ENCODE data around the gene IBA57. TPM values are rescaled to one million over a fixed set of nuclear protein-coding genes. Genes with fewer than 3 reads are reported as not detected.

IBA57 gene
- total RNA-seq, 2 donors from 2014 or later = 3.2 to 12.8 TPM

DNA sequence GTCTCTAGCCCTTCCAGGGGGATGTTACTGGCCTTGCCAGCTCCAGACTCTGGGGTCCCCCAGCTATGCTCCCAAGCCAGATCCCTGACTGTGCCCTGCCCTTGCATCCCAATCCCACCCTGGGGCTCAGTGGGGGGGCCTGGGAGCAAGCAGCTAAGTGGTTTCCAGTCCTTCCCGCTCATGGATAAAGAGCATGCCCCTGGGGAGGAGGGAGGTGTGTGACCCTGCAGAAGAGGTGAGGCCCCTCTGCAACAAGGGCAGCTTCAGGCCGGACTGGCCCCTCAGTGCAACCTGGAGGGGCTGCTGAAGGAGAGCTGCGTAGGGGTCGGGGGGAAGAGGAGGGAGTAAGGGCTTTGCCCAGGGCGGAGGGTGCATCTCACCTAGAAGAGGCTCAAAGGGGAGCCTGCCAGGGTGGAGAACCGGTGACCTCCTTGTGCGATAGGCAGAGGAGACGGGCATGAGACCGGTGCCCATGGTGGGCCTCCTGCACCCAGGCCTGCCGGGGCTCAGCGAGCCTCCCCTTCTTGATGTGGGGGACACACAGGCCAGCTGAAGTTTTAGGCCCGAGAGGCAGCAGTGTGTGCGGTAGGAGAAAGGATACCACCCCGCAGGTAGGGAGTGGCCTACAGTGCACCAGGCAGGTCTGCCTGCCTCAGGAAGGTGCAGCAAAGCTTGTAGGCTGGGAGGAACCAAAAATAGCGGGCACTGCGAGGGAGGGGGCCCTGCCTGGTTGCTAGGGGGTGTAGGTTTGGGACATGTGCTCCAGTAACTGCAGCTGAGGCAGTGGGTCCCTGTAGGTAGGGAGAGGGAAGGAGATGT lies 45.3 kb downstream of the IBA57 start:
- no peak for DNase-seq (ENCODE audit: low spot score in 2 of 2)
- no peak for ATAC-seq
- Mint-ChIP-seq H3K36me3 (no peaks in the 10 kb centered on the region), H3K27ac (no peak overlapping the region), H3K9me3 (no peaks in the 10 kb centered on the region)

DNA sequence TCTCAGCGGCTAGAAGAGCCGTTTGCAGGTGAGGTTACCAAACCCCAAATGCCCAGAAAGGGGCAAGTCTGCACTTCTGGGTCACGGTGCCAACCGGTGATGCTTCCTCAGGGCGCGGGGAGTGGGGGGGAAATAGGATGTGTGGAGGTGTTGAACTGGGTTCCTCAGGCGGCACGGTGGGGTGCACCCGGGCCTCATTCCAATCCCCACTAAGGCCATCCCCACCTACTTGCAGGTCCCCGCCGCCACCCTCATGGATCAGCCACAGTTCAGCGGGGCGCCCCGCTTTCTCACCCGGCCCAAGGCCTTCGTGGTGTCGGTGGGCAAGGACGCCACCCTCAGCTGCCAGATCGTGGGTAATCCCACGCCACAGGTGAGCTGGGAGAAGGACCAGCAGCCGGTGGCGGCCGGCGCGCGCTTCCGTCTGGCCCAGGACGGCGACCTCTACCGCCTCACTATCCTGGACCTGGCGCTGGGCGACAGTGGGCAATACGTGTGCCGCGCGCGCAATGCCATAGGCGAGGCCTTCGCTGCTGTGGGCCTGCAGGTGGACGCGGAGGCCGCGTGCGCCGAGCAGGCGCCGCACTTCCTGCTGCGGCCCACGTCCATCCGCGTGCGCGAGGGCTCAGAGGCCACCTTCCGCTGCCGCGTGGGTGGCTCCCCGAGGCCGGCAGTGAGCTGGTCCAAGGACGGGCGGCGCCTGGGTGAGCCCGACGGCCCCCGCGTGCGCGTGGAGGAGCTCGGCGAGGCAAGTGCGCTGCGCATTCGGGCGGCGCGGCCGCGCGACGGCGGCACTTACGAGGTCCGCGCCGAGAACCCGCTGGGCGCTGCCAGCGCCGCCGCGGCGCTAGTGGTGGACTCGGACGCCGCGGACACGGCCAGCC lies 46.2 kb downstream of the IBA57 start:
- ATAC-seq = no peak
- no peak overlapping the region for H3K27ac Mint-ChIP-seq
- no peaks in the 10 kb centered on the region for H3K36me3 Mint-ChIP-seq
- H3K9me3 Mint-ChIP-seq = no peaks in the 10 kb centered on the region
- DNase-seq (ENCODE audit: low spot score in 2 of 2) = no peak

DNA sequence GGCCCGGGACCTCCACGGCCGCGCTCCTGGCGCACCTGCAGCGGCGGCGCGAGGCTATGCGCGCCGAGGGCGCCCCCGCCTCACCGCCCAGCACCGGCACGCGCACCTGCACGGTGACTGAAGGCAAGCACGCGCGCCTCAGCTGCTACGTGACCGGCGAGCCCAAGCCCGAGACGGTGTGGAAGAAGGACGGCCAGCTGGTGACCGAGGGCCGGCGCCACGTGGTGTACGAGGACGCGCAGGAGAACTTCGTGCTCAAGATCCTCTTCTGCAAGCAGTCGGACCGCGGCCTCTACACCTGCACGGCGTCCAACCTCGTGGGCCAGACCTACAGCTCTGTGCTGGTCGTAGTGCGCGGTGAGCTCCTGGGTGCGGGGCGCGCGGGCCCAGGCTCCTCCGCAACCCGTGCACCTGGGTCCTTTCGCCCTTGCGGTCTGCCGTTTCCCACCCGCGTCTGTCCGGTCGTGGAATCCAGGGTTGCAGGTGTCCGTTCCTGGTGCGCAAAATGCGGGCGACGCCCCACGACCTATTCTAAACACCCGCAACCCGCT lies 46.9 kb downstream of the IBA57 start:
- Mint-ChIP-seq H3K27ac (peak overlapping the region in 1 of 2 donors; percentile 78), H3K36me3 (no peaks in the 10 kb centered on the region), H3K9me3 (no peaks in the 10 kb centered on the region)
- no peak for ATAC-seq
- no peak for DNase-seq (ENCODE audit: low spot score in 2 of 2)

DNA sequence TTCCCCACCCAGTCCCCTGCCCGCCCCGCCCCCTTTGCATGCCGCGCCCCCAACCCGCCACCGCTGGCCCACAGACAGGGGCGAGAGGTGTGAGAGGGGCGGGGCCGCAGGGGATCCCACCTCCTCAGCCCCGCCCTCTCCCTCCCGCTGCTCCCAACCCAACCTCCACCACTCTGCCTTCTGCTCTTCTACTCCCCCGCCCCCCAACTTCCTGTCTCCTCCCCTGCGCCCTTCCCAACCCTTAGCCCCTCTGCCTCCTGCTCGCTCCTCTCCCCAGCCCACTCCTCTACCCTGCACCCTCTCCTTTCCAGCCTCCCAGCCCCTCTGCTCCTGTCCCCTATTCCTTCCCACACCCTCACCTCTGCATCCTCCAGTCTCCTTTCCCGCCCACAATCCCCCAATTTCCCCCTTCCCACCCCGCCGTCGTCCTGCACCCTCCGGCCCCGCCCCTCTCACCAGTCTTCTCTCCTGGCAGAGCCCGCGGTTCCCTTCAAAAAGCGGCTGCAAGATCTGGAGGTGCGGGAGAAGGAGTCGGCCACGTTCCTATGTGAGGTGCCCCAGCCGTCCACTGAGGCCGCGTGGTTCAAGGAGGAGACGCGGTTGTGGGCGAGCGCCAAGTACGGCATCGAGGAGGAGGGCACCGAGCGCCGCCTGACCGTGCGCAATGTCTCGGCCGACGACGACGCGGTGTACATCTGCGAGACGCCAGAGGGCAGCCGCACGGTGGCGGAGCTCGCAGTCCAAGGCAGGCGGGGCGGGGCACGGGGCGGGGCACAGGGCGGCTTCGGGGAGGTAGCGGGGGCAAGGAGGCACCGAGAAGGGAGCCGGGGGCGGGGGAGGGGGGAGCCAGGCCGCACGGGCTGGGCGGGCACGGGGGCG lies 47.6 kb downstream of the IBA57 start:
- Mint-ChIP-seq H3K27ac (peak overlapping the region; percentile 77 to 78), H3K36me3 (no peaks in the 10 kb centered on the region), H3K9me3 (no peaks in the 10 kb centered on the region)
- DNase-seq (ENCODE audit: low spot score in 2 of 2) (peak; percentile 81 to 87), ATAC-seq (peak; percentile 92 to 95)

DNA sequence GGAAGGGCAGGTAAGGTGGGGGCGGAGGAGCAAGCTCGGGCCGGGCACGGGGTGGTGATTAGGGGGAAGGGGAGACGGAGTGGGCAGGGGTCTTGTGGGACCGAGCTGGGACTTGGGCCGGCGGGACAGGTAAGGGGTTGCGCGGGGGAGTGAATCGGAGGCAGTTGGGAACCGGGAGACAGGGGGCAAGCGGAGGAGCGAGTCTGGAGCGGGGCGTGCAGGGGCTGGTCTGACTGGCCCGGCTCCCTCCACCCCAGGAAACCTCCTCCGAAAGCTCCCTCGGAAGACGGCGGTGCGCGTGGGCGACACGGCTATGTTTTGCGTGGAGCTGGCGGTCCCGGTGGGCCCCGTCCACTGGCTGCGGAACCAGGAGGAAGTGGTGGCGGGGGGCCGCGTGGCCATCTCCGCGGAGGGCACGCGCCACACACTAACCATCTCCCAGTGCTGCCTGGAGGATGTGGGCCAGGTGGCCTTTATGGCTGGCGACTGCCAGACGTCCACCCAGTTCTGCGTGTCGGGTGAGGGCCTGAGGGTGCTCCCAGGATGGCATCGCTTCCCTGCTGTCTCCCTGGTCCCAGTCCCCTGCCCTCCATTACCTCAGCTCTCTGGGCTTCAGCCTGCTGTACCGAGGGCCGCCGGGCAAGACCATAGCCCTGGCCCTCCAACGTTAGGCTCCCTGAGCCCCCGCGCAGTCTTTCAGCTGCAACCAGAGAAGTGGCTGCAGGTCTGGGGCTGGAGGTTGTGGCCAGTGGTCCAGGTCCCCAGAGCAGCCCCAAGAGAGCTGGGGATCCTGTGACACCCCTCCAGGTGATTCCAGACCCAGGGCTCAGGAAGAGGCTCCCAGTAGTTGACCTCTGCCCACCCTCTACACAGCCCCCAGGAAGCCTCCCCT lies 48.6 kb downstream of the IBA57 start:
- no peaks in the 10 kb centered on the region for H3K9me3 Mint-ChIP-seq
- DNase-seq (ENCODE audit: low spot score in 2 of 2) (no peak), ATAC-seq (no peak)
- no peaks in the 10 kb centered on the region for H3K36me3 Mint-ChIP-seq
- H3K27ac Mint-ChIP-seq = peak overlapping the region in 1 of 2 donors; percentile 78

DNA sequence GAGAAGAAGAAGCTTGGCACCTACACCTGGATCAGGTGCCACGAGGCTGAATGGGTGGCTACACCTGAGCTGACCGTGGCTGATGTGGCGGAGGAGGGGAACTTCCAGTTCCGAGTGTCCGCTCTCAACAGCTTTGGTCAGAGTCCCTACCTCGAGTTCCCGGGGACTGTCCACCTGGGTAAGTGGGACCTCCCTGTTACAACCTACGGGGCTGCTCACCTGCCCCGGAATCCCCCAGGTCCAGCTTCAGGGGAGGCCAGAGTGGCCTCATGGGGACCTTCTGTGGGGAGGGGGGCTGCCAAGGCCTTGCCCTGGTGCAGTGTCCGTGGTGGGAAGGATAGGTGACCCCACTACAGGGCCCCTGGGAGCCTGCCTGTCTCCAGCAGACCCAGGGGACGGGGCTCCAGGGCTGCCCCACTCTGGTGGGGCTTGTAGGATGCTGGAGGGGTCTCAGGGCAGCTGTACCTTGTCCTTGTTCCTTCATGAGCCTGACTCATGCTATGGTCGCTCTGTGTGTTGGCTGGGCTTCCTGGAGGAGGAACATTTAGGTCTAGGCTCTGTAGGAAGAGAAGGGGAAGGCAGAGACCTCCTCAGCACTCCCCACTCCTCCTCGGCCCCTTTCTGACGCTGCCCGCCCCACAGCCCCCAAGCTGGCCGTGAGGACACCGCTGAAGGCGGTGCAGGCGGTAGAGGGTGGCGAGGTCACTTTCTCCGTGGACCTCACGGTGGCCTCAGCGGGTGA lies 49.5 kb downstream of the IBA57 start:
- no peaks in the 10 kb centered on the region for H3K9me3 Mint-ChIP-seq
- H3K27ac Mint-ChIP-seq = no peak overlapping the region
- H3K36me3 Mint-ChIP-seq = peaks cover 0 to under 1% of the 10 kb centered on the region in 2 donors
- no peak for ATAC-seq
- DNase-seq (ENCODE audit: low spot score in 2 of 2) = no peak

DNA sequence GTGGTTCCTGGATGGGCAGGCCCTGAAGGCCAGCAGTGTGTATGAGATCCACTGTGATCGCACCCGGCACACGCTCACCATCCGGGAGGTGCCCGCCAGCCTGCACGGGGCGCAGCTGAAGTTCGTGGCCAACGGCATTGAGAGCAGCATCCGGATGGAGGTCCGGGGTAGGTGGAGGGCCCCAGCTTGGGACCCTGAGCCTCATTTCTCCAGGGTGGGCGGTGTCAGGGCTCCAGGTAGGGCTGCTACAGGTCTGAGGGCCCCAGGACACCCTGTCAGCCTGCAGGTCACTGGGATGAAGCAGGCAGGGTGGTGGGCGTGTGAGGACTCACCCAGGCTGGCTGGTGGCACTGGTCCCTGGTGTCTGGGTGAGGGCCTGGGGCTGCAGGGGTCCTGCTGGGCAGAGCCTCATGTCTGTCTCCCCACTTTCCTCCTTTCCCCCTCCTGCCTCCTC lies 50.1 kb downstream of the IBA57 start:
- Mint-ChIP-seq H3K27ac (no peak overlapping the region), H3K9me3 (no peaks in the 10 kb centered on the region), H3K36me3 (peaks cover 0 to 5% of the 10 kb centered on the region in 2 donors)
- no peak for DNase-seq (ENCODE audit: low spot score in 2 of 2)
- ATAC-seq = no peak

DNA sequence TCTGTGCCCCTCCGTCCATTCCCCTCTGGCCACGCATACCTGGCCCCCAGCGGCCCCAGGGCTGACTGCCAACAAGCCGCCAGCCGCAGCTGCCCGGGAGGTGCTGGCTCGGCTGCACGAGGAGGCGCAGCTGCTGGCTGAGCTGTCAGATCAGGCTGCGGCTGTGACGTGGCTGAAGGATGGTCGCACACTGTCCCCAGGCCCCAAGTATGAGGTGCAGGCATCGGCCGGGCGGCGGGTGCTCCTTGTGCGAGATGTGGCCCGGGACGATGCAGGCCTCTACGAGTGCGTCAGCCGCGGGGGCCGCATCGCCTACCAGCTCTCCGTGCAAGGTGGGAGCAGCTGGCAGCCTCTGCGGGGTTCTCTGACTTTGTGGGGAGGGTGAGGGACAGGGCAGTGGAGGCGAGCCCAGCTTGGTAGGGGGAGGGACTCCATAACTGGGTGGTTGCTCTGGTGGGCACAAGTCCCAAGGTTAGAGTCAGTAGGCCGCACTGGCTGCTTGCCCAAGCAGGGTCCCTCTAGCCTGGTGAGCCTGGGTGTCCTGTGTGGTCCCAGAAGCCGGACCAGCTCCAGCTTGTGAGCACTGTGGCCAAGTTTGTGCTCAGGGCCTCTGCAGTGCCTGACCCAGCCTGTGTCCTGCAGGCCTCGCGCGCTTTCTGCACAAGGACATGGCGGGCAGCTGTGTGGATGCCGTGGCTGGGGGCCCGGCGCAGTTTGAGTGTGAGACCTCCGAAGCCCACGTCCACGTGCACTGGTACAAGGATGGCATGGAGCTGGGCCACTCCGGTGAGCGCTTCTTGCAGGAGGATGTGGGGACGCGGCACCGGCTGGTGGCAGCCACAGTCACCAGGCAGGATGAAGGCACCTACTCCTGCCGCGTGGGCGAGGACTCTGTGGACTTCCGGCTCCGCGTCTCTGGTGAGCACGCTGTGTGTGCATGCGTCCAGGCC lies 51.0 kb downstream of the IBA57 start:
- no peak for DNase-seq (ENCODE audit: low spot score in 2 of 2)

DNA sequence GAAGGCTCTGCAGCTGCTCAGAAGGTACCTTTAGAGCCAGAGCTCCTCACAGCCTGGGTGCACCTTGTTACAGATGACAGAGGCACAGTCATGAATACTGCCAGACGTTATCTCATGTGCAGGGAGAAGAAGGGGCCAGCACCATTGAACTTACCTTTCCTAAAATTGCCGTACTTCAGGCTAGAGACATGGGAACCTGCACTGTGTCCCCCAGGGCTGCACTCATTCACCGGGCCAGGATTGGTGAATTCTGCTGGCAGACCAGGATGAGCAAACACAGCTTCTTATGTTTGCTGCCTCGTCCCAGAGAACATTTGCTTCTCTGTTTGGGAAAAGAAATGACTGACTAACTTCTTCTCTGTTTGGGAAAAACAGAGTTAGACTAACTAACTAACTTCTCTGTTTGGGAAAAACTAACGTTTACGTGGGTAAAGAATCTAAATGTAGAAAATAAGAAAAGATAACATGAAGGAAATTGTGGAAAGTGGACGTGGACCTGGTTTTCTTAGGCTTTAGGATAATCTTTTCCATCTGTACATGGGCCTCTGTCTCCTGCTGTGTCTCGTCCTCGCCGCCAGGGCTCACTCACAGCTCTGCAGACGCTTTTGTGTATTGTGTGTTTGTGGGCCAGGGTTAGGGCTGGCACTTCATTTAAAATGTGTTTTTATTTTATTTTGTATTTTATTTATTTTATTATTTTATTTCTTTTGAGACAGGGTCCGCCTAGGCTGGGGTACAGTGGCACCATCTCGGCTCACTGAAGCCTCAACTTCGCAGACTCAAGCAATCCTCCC lies 52.1 kb downstream of the IBA57 start:
- Mint-ChIP-seq H3K27ac (peak overlapping the region in 1 of 2 donors; percentile 55), H3K9me3 (no peaks in the 10 kb centered on the region), H3K36me3 (peaks cover 10% of the 10 kb centered on the region in 2 donors)
- DNase-seq (ENCODE audit: low spot score in 2 of 2) (no peak), ATAC-seq (no peak)

More for the DNA sequence above, 51.0 kb downstream of the IBA57 start:
- ATAC-seq = no peak
- Mint-ChIP-seq H3K27ac (no peak overlapping the region), H3K36me3 (peaks cover 0 to 5% of the 10 kb centered on the region in 2 donors), H3K9me3 (no peaks in the 10 kb centered on the region)

DNA sequence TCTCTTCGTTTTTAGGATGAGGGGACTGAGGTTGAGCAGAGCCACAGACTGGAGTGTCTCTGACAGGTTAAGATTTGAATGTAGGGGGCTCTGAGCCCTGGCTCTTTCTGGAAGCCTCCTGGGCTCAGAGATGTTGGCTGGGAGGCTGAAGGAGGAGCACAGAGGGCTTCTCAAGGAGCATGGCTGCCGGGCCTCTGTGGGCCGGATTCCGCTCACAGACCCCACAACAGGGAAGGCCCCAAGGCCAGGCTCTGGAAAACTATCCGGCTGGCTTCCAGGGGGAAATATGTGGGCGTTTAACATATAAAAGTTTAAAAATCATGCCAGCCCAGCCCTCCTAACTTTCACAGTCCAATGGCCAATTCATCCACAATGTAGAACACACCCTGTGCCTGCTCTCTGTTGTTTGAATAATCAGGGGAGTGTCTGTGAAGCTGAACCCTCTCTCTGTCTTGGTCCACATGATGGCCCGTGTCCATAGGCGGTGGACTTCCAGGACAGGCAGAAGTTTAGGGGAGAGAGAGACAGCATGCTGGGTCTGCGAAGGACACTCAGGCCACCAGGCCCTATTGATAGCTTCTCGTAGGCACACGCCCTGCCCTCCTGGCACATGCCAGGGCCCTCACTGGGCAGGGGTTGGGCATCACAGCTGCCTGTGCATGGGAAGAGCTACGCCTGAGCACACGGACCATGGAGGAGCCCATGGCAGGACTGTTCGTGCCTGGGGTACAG lies 53.1 kb downstream of the IBA57 start:
- ATAC-seq (no peak), DNase-seq (ENCODE audit: low spot score in 2 of 2) (no peak)
- Mint-ChIP-seq H3K9me3 (no peaks in the 10 kb centered on the region), H3K36me3 (peaks cover 16 to 18% of the 10 kb centered on the region in 2 donors), H3K27ac (peak overlapping the region; percentile 6 to 65)

DNA sequence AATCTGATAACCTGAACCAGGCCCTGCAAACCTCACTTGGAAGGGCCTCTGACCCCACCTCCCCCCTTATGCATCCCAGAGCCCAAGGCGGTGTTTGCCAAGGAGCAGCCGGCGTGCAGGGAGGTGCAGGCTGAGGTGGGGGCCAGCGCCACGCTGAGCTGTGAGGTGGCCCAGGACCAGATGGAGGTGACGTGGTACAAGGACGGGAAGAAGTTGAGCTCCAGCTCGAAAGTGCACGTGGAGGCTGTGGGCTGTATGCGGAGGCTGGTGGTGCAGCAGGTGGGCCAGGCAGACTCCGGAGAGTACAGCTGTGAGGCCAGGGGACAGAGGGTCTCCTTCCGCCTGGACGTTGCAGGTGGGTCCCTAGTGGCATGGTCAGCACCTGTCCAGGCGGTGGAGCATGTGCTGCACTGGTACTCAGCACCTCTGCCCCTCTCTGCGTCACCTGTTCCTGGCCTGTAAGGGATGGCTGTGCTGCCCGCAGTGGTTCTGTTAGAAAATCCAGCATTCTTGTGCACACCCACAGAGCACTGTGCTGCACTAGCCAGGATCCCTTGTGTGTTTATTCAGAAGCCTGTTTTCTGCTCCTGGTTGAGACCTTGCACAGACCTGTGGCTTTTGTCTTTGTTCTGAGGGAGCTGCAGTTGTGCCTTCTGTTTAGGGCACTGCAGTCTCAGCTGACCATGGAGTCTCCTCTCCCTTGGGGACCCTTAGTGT lies 53.8 kb downstream of the IBA57 start:
- peaks cover 23 to 25% of the 10 kb centered on the region in 2 donors for H3K36me3 Mint-ChIP-seq
- no peak for ATAC-seq
- no peak for DNase-seq (ENCODE audit: low spot score in 2 of 2)
- no peak overlapping the region for H3K27ac Mint-ChIP-seq
- peaks cover 0 to 7% of the 10 kb centered on the region in 2 donors for H3K9me3 Mint-ChIP-seq

Measured in activated naive CD4-positive, alpha-beta T cell treated with anti-CD3 and anti-CD28 coated beads, Interleukin-2, amount 50 U/mL, for 72 hours (primary cell).